ENCODE data around the gene SLC7A10.
"Not testable (repeated sequence)": the region's sequence is repeated elsewhere in the genome, so short reads cannot be mapped to it uniquely, and the experiment has no call there.

SLC7A10 gene

DNA sequence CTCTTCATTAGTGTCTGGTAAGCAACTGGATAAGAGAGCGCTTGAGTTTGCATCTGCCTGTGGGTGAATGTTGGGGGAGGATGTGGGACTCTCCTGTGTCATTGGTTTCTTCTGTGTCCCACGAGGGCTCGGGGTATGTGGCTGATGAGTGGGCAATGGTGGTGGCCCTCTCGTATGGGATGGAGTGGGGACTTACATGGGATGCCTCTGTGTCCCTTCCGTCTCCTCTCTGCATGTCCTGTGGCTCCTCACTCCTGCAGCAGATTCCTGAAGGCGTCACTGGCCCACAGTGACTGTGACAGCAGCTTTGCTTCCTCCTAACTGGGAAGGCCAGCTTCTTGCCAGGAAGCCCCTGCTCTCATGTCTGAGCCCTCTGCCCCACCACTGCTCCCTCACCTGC is 34.1 kb downstream of the SLC7A10 start:
- Histone ChIP-seq H3K36me3 (replicated peaks; ENCODE audit: low read depth, low read length) (no peaks in the 10 kb centered on the region), H3K27ac (ENCODE audit: low read length) (no peak overlapping the region), H4K20me1 (ENCODE audit: insufficient read depth, low read length) (no peaks in the 10 kb centered on the region), H3K9ac (ENCODE audit: low read length) (no peak overlapping the region), H2AFZ (ENCODE audit: low read depth, low read length) (no peak overlapping the region), H3K4me3 (ENCODE audit: low read length) (no peak overlapping the region), H3K4me2 (ENCODE audit: low read length) (no peak overlapping the region), H3K4me1 (ENCODE audit: low read length) (no peaks in the 10 kb centered on the region), H3K27me3 (ENCODE audit: low read depth, low read length) (0 out of 2 replicates have a peak, but pooled peaks cover 3% of the 10 kb centered on the region), H3K79me2 (ENCODE audit: low read length) (no peaks in the 10 kb centered on the region), H3K9me3 (ENCODE audit: insufficient read depth, low read length) (no peaks in the 10 kb centered on the region)
- TF ChIP-seq CTCF (IDR thresholded peaks at IDR 0.05; ENCODE audit: low read depth, low read length) (no peak), EZH2phosphoT487 (IDR thresholded peaks at IDR 0.05; ENCODE audit: low read depth) (no peak)

- not testable (repeated sequence) for H3K36me3 ChIP-seq (replicated peaks; ENCODE audit: low read depth, low read length); H3K9me3 ChIP-seq (ENCODE audit: insufficient read depth, low read length); H3K4me2 ChIP-seq (ENCODE audit: low read length); H3K27me3 ChIP-seq (ENCODE audit: low read depth, low read length); H3K27ac ChIP-seq (ENCODE audit: low read length); H3K79me2 ChIP-seq (ENCODE audit: low read length); H3K9ac ChIP-seq (ENCODE audit: low read length); H3K4me1 ChIP-seq (ENCODE audit: low read length); H2AFZ ChIP-seq (ENCODE audit: low read depth, low read length); H3K4me3 ChIP-seq (ENCODE audit: low read length); H4K20me1 ChIP-seq (ENCODE audit: insufficient read depth, low read length)
These were observed 34.6 kb downstream of the SLC7A10 start for GRCh38 chr19:33191092-33191491.

DNA sequence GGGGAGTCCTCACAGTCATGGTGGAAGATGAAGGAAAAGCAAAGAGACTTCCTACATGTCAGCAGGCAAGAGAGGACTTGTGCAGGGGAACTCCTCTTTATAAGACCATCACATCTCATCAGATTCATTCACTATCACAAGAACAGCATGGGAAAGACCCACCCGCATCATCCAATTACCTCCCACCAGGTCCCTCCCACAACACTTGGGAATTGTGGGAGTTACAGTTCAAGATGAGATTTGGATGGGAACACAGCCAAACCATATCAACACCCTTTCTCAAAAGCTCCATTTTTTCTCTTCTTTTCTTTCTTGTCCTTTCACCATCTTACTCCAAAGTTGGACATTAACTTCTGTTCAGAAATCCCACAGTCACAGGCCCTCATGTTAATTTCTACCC is 36.2 kb downstream of the SLC7A10 start:
- no peaks in the 10 kb centered on the region for H3K79me2 ChIP-seq (ENCODE audit: low read length)
- no peaks in the 10 kb centered on the region for H3K9me3 ChIP-seq (ENCODE audit: insufficient read depth, low read length)
- no peaks in the 10 kb centered on the region for H3K4me1 ChIP-seq (ENCODE audit: low read length)

DNA sequence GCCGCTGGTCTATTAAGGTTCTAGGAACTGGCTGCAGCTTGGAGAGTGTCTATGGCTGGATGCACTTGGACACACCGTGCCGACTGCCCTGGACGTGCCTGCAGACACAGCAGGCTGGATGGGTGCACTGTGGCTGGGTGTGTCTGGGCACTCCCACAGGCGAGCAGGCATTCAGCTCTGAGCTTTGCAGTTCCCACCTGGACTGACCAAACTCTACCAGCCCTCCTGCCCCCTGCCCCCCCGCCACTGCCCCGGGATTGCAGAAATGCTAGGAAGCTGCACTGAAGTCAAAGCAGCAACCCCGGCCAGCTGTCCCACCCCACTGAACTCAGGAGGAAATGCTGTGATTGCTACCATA is 38.5 kb downstream of the SLC7A10 start:
- no peaks in the 10 kb centered on the region for H3K36me3 ChIP-seq (replicated peaks; ENCODE audit: low read depth, low read length)
- H3K9me3 ChIP-seq (ENCODE audit: insufficient read depth, low read length): no peaks in the 10 kb centered on the region
- no peak overlapping the region for H2AFZ ChIP-seq (ENCODE audit: low read depth, low read length)
- no peaks in the 10 kb centered on the region for H3K4me1 ChIP-seq (ENCODE audit: low read length)
- no peaks in the 10 kb centered on the region for H3K79me2 ChIP-seq (ENCODE audit: low read length)
- H4K20me1 ChIP-seq (ENCODE audit: insufficient read depth, low read length): no peaks in the 10 kb centered on the region
- no peak overlapping the region for H3K4me2 ChIP-seq (ENCODE audit: low read length)
- no peak overlapping the region for H3K4me3 ChIP-seq (ENCODE audit: low read length)
- no peak overlapping the region for H3K9ac ChIP-seq (ENCODE audit: low read length)
- H3K27ac ChIP-seq (ENCODE audit: low read length): no peak overlapping the region
- 0 out of 2 replicates have a peak, but pooled peaks cover 3% of the 10 kb centered on the region for H3K27me3 ChIP-seq (ENCODE audit: low read depth, low read length)
- TF ChIP-seq CTCF (IDR thresholded peaks at IDR 0.05; ENCODE audit: low read depth, low read length) (no peak), EZH2phosphoT487 (IDR thresholded peaks at IDR 0.05; ENCODE audit: low read depth) (no peak)

More for the DNA sequence above, 36.2 kb downstream of the SLC7A10 start:
- no peak overlapping the region for H3K4me2 ChIP-seq (ENCODE audit: low read length)
- H3K27ac ChIP-seq (ENCODE audit: low read length): no peak overlapping the region
- H4K20me1 ChIP-seq (ENCODE audit: insufficient read depth, low read length): no peaks in the 10 kb centered on the region
- H3K4me3 ChIP-seq (ENCODE audit: low read length): no peak overlapping the region
- H3K27me3 ChIP-seq (ENCODE audit: low read depth, low read length): 0 out of 2 replicates have a peak, but pooled peaks cover 3% of the 10 kb centered on the region
- no peaks in the 10 kb centered on the region for H3K36me3 ChIP-seq (replicated peaks; ENCODE audit: low read depth, low read length)
- TF ChIP-seq CTCF (IDR thresholded peaks at IDR 0.05; ENCODE audit: low read depth, low read length) (no peak), EZH2phosphoT487 (IDR thresholded peaks at IDR 0.05; ENCODE audit: low read depth) (no peak)
- H3K9ac ChIP-seq (ENCODE audit: low read length): no peak overlapping the region
- no peak overlapping the region for H2AFZ ChIP-seq (ENCODE audit: low read depth, low read length)

All from OCI-LY3 (cell line).